Suppressor macrophage treated with lipopolysaccharide for 4 hours (primary cell): ENCODE data around the gene ALKBH4.
"Not testable (repeated sequence)": the region's sequence is repeated elsewhere in the genome, so short reads cannot be mapped to it uniquely, and the experiment has no call there.

ENCODE experiments used
- DNase-seq: peaks from one replicate; pipeline ENCODE4 v3.0.0-alpha.2; 2020

Gene ALKBH4

DNA sequence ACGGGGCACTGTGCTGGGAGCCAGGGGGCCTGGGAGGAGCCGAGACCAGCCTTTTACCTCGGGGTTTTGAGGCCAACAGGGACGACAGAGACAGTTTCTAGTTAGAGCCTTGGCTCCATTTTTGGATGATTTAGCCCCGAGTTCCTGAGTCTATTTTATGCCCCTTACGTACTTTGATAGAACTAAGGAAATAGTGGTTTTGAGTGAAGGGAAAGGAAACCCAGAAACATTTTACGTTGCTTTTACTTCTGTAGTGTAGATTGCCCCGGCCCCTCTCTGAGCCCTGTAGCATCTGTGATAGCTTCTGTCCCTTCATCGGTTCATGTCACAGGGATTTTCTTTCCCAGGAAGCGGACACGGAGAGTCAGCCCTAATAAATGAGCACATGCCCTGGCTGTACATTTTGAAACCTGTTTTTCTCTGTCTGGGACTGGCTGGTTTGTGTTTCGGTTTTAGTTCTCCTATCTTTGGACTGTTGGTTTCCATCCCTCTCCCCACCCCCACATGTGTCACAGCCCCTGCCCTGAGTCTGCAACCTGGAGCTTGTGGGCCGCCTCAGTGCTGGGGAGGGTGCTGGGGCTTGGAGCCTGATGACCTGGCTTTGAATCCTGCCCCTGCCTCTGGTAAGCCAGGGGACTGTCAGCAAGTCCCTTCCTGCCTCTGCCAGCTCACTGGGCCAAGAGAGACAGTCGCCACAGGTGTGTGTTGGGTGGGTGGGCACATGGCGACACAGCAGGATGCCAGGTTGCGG lies 38.2 kb downstream of the ALKBH4 start:
- DNase-seq, result peak; percentile 96

DNA sequence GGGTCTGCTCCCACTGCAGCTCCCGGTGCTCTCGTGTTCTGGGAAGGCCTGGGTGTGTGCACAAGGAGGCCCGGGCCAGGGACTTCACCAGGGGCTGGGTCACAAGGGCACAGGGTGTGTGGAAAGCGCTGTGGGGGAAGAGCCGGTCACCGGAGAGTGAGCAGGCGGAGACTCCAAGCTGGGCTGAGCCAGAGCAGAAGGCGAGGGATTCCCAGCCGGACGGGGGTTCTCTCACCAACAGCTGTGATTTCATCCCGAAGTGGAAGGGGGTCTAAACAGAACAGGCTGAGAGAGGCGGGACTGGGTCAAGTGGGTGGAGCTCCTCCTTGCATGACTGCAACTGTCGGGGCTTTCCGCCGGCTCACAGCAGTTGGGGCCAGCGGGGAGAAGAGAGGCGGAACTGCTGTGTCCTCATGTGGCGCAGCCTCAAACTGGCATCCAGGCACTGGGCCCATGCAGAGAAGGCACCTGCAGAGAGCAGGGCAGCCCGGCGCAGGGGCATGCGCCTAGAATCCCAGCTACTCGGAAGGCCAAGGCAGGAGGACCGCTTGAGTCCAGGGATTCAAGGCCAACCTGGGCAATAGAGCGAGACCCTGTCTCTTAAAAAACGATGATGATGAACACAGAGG lies 38.9 kb downstream of the ALKBH4 start:
- DNase-seq, result peak; percentile 99

DNA sequence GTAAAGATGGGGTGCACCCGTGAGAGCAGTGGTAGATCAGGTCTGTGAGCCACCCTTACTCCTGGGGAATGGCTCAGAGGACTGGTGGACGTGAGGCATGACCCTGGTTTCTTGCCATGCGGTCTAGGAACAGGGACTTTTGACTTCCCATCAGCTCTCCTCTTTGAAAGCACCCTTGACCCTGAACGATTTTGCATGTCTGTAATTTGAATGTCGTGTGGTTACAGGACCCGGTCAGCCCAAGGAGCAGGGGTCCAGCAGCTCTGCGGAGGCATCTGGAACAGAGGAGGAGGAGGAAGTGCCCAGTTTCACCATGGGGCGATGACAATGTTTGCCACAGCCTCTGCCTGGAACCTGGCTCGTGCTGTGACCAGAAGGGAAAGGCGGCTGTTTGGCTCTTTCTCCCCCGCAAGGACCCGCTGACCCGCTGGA lies 39.9 kb downstream of the ALKBH4 start:
- peak; percentile 92 for DNase-seq

DNA sequence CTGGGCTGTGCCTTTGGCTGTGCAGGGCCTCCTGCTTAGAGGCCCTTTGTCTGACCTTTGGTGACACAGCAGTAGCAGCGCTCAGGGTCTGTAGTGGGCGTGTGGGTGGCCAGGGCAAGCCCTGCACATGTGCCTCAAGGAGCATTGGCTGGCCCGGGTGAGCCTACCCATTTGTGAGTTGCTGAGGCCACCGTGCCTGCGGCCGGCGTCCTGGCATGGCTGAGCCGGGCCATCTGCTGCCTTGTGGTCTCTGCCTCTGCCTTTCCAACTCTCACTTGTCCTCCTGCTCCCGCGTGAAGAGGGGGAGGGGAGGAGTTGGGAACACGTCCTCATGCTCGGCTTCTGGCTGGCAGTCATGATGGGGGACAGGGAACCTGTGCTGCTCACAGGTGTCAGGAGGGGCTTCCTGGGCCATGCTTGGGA lies 40.5 kb downstream of the ALKBH4 start:
- no peak for DNase-seq

- no peak for DNase-seq
Measured at GRCh38 chr7:102421706-102422240, 42.9 kb downstream of the ALKBH4 start.

GRCh38 chr7:102418592-102418991 lies 46.1 kb downstream of the ALKBH4 start:
- no peak for DNase-seq

DNA sequence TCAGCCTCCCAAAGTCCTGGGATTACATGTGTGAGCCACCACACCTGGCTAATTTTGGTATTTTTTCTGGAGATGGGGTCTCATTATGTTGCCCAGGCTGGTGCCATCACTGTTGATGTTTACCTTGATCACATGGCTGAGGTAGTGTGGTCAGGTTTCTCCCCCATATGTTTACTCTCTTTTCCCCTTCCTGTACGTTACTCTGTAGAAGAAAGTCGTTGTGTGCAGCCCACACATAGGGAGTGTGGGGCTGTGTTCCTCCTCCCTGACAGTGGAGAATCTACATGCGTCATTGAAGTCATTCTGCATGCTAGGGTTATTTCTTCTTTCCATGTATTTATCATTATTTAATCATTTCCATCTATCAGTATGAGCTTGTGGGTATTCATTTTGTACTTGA lies 47.6 kb downstream of the ALKBH4 start:
- no peak for DNase-seq

GRCh38 chr7:102416406-102416805 lies 48.3 kb downstream of the ALKBH4 start:
- DNase-seq, result no peak

DNA sequence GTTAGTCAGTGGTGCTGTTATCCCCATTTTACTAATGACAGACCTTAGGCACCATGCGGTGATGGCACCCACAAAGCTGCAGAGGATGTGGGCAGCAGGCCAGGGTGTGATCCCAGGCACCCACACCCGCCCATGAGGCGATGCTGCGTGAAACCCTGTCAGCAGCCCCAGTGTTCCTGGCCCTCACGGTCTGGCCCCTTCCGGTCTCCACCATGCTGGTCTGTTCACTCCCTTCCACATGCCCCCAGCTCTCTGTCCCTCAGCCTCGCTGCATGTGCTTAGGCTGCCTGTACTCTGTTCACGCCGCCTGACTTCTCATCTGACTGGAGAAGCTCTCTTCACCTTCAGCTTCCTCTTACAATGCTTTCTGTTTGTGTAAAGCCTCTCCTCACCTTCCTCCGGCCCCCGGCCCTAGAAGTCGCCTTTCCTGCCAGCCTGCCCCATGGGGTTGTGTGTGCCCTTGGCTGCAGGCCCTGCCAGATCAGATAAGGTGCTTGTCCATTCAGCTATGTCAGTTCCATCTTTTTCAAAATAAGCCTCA lies 48.9 kb downstream of the ALKBH4 start:
- DNase-seq, result no peak

DNA sequence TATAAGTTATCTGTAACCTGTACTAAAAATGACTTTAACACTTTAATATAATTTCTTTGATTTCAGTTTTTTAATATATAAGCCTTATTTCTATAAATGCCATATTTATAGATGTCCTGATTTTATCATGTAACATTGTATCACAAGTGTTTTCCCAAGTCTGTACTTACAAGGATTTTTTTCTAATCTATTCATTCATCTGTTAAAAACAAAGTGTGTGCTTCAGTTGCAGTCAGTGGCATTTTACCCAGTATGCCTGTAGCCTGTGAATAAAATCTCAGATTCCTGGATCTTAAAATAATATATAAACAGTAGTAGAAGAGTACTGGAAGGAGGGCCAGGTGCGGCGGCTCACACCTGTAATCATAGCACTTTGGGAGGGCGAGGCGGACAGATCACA lies 51.1 kb downstream of the ALKBH4 start:
- no peak for DNase-seq

- no peak for DNase-seq
Measured at GRCh38 chr7:102413091-102413490, 51.6 kb downstream of the ALKBH4 start.

- DNase-seq, result peak; percentile 69
Measured at GRCh38 chr7:102412548-102412947, 52.1 kb downstream of the ALKBH4 start.

GRCh38 chr7:102410918-102411317 lies 53.7 kb downstream of the ALKBH4 start:
- no peak for DNase-seq

GRCh38 chr7:102410123-102410522 lies 54.5 kb downstream of the ALKBH4 start:
- DNase-seq, result no peak

DNA sequence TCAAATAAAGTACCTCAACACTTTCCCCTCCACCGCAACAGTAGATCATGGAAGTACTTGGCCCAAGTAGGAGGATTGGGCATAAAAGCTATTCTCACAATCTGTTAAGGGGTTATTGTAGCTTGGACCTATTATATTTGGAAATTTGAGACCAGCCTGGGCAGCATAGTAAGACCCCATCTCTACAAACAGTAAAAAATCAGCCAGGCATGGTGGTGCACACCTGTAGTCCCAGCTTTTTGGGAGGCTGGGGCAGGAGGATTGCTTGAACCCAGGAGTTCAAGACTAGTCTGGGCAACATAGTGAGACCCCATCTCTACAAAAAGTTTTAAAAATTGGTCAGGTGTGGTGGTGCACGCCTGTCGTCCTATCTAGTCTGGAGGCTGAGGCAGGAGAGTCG lies 55.3 kb downstream of the ALKBH4 start:
- DNase-seq, result no peak

- DNase-seq, result not testable (repeated sequence)
Measured at GRCh38 chr7:102408530-102408929, 56.1 kb downstream of the ALKBH4 start.

- no peak for DNase-seq
Measured at GRCh38 chr7:102407910-102408309, 56.8 kb downstream of the ALKBH4 start.
